Amygdala (tissue), 56 donors: ENCODE measurements around the gene JPH2.

Experiments
- DNase-seq, 56 donors: peaks; one replicate each; lab custom pipeline; 2025; lab: John Stamatoyannopoulos, UW

Gene JPH2

DNA sequence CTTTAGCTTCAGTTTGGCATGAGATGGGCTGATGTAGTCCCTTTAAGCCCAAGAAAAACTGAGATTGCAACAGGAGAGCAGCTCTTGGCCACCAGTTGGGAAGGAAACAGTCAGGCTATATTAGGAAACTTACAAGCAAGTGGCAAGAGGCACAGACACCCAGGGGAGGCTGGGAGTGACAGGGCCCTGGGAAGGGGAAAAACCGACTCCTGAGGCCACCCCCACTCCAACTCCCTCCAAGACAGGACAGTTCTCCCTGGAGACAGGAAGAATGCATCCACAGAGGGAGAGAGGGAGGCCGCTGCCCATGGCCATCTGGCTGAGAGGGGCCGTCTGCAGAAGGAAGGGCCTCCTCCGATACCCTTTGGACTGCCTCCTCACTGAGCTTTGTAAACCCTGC lies 20.5 kb downstream of the JPH2 start:
- DNase-seq, result no peak

DNA sequence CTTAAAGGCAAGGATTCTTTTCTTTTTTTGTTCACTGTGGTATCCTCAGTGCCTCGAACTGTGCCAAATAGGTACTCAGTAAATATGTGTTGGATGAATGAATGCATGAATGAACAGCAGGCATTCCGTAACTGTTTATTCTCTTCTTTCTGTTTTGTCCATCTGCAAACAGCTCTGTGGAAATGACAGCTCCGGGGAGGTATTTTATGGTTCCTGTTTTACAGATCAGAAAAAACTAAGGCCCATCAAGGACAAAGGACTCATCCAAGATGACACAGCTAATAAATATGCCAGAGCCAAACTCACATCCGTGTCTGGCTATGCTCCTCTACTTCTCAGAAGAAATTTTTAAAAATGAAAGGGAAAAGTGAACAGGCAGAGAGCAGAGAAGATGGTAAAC lies 21.0 kb downstream of the JPH2 start:
- DNase-seq, result no peak

DNA sequence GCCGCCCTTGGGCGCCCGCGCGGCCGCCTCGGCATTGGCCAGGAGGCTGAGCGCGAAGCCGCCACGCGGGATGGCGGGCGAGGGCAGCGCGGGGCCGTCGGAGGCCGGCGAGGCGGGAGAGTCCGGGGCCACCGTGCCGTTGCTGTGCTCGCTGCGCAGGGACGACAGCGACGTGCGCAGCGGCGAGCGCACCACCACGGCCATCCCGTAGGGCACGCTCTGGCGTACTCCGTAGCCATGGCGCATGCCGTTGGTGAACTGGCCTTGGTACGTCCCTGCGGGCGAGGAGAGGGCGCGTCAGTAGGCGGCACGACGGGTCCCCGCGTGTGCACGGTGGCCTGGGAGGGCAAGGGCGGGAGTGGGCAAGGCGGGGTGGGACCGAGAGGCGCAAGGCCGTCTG lies 26.9 kb downstream of the JPH2 start:
- DNase-seq, result no peak

DNA sequence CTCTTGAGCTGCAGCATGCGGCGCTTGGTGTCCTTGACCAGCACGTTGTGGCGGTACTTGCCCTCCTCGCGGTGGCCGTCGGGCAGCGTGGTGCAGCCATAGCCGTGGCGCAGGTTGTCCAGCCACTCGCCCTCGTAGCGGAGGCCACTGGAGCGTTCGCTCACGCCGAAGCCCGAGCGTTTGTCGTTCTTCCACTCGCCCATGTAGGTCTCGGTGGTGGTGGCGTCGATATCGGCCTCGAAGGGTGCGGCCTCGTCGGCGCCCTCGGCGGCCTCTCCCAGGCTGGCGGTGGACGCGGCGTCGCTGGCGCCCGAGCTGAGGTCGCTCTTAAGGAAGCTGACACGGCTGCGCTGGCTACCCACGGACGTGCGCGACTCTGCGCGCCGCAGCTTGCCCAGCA lies 27.3 kb downstream of the JPH2 start:
- DNase-seq, result no peak

DNA sequence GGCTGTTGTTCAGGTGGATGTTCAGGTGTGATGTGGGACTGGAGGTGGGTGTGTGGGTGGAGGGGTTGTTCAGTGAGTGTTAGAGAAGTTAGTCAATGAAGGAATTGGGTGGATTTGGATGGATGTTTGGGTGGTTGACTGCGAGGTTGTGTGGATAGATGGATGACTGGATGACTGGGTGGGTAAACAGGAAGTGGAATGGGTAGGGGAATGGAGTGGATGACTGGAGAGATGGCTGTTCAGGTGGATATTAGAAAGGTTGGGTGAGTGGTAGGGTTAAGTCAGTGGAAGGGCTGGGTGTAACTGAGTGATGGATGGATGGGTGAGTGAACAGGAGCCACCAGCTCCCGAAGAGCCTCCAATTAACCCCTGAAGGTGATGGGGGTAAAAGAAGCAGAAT lies 27.9 kb downstream of the JPH2 start:
- no peak for DNase-seq

DNA sequence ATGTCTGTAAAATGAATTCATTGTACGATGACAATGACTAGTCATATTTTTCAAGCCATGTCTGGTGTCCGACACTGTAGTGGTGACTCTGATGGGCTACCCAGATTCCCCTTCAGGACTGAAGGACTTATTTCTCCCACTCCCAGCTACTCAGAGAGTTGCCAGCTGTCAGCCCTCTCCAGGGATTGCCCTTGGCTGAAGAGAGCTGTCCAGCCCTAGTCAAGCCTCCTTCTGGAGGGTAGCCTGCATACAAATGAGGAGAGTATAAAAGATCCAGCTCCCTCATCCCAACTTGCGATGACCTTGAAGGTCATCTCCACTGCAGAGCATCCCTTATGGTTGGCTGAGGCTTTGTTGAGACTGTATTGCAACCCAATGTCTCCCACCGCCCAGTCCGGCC lies 29.9 kb downstream of the JPH2 start:
- no peak for DNase-seq

DNA sequence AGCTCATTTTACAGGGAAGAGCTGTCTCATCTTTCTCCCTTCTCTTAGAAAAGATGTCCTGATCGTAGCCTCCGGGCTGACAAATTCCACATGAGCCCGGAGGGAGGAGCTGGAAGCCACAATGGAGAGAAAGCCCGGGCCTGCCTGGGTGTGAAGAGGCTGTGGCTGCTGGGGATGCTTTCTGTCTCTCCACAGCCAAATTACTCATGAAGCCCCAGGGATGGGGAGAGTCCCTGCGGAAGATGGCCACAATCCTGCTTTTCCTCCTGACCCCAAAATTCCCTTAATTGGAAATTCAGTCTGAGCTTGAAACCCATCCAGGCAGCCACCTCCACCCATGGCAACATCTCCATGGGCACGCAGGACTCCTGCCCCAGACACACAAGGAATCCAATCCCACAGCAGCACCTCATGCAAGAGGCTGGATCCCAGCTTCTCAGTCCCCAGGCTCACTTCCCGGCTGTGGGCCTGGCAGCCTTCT lies 32.4 kb downstream of the JPH2 start:
- no peak for DNase-seq

DNA sequence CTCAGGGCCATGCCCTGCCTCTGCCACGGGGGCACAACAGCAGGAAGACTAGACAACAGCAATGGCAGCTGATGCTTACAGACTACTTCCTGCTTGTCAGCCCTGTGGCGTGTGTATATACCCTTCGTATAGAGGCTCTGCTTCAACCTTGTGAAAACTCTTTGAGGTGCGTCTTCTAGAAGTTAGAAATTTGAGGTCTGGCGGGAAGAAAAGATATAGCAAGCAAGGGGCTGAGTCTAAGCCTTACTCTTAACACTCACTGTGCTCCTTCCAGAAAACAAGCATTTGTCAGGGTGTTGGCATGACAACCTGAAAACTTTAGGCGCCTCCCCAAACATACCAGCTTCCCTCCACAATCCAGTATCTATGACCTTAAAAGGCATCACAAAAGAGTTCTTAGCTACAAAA lies 33.3 kb downstream of the JPH2 start:
- no peak for DNase-seq

DNA sequence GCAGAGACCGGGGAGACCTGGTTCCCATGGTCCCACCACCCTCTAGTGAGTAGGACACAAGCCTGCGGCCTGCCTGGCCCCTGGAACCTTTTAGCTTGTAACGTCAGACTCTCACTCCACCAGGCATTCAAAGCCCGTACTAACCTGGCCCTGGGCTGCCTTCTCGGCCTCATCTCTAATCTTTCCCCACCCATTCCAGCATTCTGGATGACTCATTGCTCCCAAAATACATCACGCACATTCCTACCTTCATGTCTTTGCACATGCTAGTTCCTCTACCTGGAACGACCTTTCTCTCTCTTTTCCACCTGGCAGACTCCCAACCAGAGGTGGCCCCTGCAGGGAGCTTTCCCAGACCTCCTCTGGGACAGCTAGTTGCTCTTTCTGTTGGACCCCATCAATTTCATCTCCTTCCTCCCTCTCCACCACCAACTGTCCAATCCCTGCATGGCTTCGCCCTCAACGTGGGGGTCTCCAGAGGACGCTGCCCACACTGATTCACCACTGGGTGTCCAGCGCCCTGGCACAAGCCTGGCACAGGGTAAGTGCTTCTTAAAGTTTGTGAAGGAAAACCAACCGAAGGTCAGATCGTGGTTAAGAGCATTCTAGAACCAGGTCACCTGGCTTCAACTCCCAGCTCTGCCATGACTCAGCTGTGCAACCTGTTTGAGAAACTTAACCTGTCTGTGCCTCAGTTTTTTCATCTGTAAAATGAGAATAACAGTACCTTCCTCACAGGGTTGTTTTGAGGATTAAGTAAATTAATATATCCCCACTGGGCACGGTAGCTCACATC lies 35.2 kb downstream of the JPH2 start:
- no peak for DNase-seq

DNA sequence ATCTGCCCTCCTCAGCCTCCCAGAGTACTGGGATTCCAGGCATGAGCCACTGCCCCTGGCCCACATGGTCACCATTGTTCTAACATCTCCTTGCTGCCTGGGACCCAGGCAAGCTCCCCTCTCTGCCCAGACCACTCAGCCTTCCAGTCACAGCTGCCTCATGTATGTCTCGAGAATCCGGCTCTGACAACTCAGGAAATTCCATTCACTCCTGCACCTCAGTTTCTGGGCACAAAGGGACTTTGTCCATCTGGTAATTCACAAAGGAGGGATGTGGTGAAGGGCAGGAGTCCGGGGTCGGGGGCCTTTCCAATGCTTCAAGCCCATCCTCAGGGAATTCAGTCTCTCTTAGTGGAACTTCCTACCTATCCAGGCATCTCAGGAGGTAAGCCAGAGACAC lies 40.7 kb downstream of the JPH2 start:
- no peak for DNase-seq

DNA sequence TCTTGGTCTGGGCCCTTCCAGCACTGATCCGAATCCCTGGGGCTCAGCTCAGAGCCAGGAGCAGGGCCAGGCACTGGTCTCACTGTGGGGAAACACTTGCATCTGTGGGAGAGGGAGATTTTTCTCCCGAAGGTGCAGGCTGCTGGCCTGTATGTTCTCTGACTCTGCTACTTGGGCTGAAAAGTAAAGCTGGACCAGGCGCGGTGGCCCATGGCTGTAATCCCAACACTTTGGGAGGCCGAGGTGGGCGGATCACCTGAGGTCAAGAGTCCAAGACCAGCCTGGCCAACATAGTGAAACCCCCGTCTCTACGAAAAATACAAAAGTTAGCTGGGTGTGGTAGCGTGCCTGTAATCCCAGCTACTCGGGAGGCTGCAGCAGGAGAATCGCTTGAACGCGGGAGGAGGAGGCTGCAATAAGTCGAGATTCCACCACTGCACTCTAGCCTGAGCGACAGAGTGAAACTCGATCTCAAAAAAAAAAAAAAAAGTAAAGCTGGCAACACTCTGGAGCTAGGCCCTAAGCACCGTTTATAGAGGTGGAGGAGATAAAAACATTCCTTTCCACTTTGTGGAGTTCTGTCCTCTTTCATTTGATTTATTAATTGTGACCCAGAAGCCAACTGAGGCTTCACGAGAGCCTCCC lies 41.7 kb downstream of the JPH2 start:
- no peak for DNase-seq

DNA sequence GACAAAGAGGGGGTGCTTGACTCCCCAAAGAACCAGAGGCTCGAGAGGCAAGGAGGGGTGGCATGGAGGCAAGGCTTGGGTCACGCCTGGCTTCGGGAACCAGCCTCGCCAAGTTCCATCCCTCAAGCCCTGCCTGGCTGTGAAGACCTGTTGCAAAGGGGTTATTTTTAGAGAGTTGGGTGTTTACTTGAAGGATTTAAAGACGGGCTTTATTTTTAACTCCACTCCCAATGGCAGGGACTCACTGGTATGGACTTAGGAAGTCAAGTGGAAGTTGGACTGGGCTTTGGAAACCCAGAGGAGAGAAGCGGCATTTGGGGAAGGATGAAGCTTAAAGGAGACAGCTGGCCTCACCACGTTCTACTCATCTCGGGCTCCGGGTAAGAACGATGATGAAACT lies 43.1 kb downstream of the JPH2 start:
- no peak for DNase-seq

DNA sequence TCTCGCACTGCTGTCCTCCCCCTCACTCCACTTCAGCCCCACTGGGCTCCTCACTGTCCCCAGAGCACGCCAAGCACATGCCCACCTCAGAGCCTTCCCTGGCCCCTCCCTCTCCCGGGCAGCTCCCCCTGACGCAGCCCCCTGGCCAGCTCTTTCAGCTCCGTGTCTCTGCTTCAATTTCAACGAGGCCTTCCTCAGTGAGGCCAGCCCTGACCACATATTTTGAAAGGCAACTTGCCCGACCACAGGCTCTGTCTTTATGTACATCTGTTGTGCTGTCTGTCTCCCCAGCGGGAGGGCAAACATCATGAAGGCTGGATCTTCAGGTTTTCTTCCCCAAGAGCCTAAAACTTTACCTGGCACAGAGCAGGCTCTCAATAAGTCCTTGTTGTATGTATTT lies 44.6 kb downstream of the JPH2 start:
- no peak for DNase-seq

DNA sequence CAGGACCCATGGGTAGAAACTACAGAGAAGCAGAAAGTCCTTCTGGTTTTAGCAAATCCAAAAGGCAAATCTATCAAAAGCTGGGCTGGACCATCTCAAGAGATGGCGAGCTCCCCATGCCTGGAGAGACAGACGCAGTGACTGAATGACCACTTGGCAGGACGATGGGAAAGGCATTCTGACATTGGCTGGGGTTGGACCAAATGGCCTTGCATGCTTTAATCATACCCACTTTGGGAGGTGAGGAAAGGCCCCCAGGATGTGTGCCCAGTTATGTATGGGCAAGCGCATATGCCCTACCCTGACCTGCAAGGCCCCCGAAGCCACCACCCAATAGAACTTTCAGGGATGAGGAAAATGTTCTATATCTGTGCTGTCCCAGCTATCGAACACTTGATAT lies 45.1 kb downstream of the JPH2 start:
- DNase-seq, result no peak

DNA sequence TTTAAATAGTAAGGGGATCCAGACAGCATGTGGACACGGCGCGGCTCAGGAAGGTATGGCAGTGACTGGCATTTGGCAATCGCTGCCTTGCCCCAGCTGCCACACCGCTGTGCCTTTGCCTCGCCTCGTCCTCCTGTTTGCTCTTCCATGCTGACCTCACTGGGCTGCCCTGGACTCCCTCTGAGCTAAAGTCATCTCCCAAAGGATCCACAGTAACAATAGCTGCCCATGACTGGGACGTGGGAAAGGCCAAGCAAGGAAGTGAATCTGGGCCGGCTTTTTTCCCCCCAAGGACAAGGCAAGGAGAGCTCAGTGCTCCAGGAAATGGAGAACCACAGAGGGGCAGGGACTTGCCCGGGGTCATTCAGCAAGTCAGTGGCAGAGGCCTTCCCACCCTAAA lies 48.1 kb downstream of the JPH2 start:
- DNase-seq, result no peak

DNA sequence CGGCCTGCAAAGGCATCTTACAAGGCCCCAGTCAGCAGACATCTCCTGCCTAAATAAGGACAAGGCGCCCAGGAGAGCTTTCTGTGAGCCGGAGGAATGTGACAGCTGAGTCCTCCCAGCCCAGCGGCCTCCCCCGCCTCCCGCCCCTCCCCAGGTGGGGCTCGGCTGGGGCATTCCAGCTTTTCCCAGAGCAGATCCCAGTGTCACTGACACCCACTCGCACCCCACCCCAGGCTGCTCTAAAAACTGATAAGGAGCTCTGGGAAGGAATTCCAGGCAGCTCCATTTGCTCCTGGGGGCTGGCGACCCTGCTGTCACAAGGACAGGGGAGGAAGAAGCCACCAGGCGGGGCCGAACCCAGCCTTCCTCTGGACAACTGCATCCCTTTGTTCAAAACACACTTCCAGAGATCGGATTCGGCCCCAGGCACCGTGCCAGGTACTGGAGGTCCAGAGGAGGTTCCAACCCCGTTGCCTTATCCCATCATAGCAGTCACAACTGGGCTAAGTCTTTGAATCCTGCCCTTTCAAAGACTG lies 49.7 kb downstream of the JPH2 start:
- no peak for DNase-seq

DNA sequence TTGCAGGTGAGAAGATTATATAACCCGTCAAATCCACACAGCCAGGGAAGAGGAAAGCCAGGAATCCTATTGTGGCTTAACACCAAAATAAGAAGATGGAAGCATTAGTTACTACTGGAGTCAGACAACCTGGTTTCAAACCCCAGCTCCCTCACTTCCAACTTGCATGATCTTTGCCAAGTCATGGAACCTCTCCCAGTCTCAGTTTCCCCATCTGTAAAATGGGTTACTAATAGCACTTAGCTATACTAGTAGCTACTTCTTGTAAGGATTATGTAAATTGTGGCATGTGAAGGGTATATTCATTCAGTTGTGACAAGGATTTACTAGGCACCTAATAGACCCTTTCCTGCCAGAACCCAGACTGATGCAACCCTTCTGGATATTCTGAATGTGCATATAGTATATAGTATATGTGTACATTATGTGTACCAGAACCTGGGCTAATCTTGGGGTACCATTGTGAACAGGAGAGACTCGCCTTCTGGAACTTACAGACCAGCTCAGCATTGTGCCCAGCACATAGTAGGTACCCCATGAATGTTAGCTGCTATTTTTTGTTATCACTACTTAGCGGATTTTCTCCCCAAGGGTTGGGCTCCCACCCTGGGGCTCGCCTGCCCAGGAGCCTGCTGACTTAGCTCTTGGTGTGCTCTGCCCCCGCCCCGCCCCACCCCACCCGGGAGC lies 50.3 kb downstream of the JPH2 start:
- no peak for DNase-seq

DNA sequence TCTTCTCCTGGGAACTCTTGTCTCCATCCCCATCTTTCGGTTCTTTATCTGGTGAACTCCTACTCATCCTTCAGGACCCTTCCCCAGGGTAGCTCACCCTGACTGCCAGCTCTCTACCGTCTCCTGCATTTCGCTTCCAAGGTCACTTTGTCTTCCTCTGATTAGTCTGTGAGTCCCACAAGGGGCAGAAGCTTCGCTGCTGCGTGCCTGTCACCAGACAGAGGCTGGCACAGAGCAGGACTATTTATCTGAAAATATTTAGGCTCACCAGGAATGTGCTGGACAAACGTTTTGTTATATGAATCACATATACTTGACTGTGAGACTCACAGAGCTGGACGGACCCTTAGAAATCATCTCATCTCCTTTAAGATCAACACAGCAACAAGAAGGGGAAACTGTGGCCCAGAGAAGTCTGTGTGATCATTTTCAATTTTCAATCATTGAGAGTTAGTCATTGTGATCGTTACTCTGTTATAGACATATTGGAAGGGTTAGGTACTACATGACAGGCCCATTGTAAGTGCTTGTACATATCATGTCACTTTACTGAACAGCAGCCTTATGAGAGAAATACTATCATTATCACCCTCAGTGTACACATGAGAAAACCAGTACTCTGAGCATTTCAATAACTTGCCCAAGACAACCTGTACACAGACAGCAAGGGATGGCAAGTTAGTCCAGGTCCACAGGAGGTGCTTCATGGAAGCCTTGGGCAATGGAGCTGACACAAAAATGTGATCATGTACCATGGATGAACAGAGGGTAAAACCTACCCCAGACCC lies 51.4 kb downstream of the JPH2 start:
- no peak for DNase-seq

DNA sequence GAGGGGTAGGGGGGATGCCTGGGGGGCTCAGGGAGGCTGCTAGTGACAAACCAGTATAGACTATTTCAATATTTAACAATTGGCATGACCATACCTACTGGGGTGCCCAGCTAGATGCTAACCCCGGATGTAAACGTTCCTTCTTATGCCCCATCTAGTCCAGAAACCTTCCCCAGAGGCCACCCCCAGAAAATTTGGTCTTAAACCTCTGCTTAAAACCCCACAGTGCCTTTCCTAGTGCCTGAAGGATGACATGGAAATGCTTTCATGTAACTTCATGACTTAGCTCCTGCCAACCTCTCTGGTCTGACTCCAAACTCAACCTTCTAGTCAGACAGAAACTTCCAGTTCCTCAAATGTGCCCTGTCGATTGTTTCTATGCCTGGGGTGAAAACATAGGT lies 52.0 kb downstream of the JPH2 start:
- no peak for DNase-seq

DNA sequence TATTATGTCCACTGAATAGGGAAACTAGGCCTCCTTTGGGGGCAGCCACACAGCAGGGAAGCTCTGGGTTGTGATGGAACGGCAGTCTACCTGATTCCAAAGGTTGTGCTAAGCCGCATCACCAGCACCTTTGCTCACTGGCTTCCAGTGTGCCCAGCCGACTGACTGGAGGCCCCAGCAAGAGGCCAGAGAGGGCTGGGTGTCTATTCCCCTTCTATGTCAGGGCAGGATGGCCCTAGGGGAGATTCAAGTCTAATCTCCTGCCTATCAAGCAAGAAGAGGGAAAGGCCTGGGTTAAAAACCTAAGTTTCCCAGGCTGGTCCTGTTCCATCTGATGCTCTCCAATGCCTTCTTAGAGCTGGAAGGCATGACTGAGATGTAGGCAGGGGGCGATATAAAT lies 53.6 kb downstream of the JPH2 start:
- DNase-seq, result no peak

DNA sequence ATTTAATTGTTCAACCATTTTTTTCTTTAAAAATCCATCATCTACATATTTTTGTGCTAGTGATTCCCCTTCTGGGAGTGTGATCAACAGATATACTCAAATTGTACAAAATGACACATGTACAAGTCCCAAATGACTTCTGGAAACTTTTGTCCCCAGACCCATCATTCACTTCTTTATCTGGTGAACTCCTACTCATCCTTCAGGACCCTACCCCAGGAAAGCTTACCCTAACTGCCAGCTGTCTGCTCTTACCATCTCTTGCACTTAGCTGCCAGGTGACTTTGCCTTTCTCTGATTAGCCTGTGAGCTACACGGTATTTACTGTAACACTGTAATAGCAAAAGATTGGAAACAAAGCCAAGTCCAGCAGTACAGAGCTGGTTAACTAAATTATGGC lies 55.3 kb downstream of the JPH2 start:
- no peak for DNase-seq
